HK-2 (cell line): Measurements from ENCODE around the gene PGAM4.
"Not testable (repeated sequence)": the region's sequence is repeated elsewhere in the genome, so short reads cannot be mapped to it uniquely, and the experiment has no call there.

Experiments used
- DNase-seq: peaks from one replicate; pipeline ENCODE4 v3.0.0-alpha.2; 2018; ENCODE audit not compliant: unreplicated experiment

Gene PGAM4

GRCh38 chrX:77925764-77926163, 43.7 kb downstream of the PGAM4 start:
- DNase-seq: no peak

GRCh38 chrX:77924320-77924859, 45.0 kb downstream of the PGAM4 start:
- no peak for DNase-seq

GRCh38 chrX:77922787-77923186, 46.7 kb downstream of the PGAM4 start:
- no peak for DNase-seq

- not testable (repeated sequence) for DNase-seq
These were observed 50.1 kb downstream of the PGAM4 start for GRCh38 chrX:77919370-77919769.

- no peak for DNase-seq
These were observed 50.9 kb downstream of the PGAM4 start for GRCh38 chrX:77918568-77918967.
